GM18520 (cell line): Measurements from ENCODE around the gene NR3C1.

ENCODE experiments used
- ATAC-seq: cut with Tn5 transposase; IDR thresholded peaks from one replicate; pipeline ENCODE4 v1.9.1; 2021; ENCODE audit not compliant: unreplicated experiment

The NR3C1 gene

DNA sequence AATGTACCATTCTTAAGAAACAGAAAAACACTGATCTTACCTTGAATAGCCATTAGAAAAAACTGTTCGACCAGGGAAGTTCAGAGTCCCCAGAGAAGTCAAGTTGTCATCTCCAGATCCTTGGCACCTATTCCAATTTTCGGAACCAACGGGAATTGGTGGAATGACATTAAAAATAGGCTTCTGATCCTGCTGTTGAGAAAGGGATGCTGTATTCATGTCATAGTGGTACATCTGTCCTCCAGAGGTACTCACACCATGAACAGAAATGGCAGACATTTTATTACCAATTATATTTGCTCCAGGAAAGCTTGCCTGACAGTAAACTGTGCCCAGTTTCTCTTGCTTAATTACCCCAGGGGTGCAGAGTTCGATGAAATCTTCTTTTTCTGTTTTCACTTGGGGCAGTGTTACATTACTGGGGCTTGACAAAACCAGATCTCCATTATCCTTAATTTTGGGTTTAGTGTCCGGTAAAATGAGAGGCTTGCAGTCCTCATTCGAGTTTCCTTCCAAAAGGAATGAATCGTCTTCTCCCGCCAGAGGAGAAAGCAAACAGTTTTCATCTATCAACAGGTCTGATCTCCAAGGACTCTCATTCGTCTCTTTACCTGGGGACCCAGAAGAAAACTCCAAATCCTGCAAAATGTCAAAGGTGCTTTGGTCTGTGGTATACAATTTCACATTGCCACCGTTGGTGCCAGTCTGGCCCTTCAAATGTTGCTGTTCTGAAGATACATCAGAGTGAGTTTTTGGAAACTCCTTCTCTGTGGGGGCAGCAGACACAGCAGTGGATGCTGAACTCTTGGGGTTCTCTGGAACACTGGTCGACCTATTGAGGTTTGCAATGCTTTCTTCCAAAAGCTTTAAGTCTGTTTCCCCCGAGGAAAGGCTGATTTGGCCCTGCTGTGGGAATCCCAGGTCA, 3.6 kb downstream of the NR3C1 start:
- no peak for ATAC-seq

DNA sequence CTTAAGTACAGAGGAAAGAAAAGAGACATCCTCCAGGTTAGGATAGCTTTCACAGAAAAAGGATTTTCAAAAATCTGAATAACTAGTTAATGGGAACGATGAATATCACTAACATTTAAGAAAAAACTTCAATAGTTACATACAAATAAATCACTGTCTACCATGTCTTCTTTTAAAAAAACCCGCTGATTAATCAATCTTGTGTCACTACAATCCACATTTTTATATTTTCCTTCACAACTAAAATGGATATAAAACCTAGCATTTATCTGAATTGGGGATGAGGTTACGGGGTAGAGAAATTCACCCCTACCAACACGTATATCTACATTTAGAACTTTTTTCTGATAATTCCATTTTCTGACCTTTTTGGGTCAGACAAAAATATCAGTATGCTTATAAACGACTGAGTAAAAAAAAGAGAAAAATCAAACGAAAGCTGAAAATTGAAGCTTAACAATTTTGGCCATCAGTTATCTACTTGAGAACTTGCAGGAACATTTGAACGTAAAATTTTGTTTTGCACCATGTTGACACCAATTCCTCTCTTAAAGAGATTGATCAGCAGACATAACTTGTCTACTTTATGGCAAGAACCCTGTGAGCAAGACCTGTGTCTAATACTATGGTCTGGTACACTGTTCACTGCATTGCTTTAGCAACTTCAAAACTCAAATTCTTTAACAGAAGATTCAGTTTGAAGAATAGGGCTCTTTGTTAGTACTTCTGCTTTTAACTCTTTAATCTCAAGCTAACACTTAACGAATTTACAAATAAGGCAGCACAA, 4.8 kb downstream of the NR3C1 start:
- no peak for ATAC-seq

DNA sequence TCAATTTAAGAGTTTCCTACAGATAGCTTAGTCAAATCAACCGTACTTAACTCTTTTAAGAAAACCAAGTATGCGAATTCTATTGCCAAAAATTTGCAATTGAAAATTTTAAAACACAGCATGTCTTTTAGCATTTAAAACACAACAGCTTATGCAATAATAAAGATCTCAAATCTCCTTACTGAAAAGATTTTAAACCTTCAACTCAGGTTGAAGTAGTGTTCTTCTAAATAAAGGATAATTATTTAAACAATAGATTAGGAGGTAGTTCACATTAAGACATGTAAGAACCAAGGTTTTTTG, 5.5 kb downstream of the NR3C1 start:
- no peak for ATAC-seq

DNA sequence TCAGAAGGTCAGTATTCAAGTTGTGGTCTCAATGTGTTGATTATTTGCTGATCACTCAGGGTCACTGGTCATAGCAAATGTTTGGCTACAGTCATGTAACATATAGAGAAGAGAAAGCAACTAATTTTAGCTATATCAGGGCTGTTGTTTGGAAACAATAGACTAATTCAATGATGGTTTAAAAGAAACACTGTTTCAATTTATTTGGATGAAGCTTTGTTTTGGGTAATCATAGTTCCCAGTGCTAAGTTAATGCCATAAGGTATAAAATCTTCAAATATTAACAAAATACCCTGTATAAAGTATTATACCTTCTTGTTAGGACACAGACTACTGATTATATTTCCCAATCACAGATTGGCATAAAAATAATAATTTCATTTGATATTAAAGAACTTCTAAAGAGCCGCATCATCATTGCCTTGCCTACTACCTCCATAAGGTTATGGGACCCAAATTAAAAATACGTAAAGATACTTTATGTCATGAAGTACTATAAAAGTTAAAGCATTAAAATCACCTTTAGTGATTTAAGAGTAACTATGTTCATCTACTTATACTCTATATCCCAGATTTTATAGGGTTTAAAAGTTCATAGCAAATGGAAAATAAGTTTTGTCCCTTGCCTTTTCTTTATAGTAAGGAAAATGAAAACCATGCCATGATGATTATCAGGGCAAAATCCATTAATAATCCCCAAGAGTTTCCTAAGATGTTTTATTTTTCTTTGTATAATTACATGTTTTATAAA, 6.0 kb downstream of the NR3C1 start:
- no peak for ATAC-seq

DNA sequence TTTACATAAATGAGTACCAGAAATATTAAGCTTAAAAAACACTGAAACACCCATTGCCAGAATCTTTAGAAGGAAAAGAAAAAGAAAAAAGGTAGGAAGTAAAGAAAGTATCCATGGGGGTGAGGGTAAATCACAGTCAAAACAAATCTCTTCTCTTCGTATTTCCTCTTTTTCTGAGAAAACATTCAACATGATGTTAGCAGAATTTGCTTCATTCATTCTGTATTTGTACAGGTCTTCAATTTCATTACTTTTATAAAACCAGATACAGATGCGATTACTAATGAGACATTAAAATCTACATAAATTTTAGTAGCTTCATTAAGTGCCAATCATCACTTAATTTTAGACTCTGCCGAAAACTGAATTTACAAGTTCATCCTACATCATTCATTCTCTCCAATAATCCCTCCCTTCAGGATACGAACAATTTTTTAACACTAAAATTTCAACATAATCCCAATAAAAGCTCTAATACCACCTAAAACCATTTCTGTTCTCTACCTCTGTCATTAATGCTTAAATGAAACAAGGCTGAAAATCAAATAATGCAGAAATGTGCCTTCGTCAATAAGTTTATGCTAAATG, 7.0 kb downstream of the NR3C1 start:
- ATAC-seq = peak; percentile 2

DNA sequence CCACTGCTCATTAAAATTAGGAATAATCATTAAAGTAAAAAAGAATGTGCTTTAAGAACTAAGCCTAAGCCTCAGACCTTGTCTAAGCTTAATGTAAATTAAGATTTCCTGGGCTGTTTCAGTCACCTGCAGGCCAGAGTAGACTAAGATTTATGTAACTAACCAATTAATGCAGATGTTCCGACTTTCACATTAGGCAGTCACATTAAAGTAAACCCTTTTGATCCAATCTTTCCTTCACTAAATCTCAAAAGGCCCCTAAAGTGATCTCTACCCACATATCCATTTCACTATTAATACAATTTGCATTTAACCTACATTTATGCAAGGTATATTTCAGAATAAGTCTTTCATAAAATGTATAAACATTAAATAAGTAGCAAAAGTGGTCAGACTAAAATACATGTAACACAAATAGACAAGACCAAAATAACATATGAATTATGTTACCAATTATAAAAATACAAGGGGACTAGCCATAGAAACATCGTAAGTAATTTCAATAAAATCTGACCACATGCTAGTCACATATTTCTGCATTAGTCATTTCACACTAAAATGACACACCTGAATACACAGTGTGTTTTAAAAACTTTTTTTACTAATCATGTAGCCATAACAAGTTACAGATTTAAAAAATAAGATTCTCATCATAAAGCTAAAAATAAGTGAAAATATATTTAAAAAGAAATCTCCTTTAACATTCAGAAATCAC, 7.7 kb downstream of the NR3C1 start:
- peak; percentile 46 for ATAC-seq

DNA sequence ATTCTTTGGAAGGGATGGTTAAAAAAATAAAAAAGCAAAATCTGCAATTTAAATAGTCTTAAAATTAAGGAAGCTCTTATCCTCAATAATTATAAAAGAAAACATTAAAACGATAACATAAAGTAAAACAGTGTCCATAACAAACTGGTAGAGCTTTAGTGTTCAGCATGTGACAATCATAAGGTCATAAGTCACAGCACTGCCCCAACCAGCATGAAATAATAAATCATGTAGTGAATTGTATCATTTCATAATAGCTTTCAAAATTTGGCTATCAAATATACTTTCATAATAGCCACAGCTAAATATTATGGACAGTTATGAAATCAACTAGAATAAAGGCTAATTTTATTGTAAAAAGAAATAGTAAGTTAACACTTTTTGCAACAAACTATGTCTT, 10.0 kb downstream of the NR3C1 start:
- ATAC-seq = no peak

DNA sequence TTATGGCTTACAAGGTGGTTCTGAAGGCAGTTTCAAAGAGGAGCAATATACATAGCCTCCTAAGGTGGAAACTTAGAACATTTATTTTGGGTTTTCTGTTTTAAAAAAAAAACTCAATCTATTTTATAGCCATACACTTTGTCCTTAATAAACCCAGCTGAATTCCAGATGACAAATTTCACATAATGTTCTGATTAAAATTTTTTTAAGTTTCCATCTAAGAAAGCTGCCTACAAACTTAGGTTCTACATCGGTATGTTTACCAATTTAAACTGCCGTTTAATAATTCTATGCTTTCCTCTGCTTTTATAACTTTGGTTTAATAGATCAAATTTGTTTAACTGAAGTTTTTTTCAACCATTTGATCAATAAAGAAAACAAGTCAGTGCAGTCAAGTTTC, 12.5 kb downstream of the NR3C1 start:
- no peak for ATAC-seq

DNA sequence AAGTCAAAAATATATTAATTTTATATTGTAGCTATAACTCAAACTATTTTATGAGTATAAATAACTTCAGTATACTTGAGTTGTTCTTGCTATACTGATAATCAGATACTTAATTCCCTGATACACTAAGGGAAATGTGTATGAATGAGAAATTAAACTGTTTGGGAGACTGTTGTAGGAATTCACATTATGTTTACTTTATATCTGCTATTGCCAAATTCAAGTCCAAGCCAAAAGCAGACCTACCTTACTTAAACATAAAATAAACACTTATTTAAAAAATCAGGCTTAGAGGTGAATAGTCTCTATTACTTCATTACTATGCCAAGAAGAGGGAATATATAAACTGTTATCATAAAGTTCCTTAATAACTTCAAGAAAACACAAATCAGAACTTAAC, 13.2 kb downstream of the NR3C1 start:
- no peak for ATAC-seq

DNA sequence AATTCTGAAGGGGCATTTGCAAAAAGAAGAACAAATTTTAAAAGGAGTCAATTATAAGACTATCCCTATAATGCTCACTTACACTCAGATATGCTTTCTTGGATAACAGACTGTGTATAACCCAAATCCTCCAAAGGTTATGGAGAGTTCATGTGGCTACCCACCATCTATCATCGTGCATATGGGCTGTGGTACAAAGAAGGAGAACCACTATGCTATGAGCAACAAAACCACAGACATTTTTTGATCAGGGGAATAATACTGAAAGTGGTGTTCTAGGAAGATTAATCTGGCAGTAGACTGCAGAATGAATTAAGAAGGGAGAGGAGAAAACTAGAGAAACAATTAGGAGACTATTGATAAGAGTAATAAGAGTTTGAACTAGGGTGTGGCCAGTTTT, 16.8 kb downstream of the NR3C1 start:
- no peak for ATAC-seq

DNA sequence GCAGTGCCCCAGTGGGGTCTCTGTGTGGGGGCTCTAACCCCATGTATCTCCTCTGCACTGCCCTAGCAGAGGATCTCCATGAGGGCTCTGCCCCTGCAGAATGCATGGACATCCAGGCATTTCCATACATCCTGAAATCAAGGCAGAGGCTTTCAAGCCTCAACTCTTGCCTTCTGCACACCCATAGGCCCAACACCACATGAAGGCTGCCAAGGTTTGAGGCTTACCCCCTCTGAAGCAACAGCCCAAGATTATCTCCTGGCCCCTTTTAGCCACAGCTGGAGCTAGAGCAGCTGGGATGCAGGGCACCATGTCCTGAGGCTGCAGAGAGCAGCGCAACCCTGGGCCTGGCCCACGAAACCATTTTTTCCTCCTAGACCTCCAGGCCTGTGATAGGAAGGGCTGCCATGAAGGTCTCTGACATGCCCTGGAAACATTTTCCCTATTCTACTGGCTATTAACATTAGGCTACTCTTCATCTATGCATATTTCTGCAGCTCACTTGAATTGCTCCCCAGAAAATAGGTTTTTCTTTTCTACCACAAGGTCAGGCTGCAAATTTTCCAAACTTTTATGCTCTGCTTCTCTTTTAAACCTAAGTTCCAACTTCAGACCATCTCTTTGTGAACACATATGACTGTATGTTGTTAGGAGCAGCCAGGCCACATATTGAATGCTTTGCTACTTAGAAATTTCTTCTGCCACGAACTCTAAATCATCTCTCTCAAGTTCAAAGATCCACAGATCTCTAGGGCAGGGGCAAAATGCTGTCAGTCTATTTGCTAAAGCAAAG, 18.4 kb downstream of the NR3C1 start:
- no peak for ATAC-seq

DNA sequence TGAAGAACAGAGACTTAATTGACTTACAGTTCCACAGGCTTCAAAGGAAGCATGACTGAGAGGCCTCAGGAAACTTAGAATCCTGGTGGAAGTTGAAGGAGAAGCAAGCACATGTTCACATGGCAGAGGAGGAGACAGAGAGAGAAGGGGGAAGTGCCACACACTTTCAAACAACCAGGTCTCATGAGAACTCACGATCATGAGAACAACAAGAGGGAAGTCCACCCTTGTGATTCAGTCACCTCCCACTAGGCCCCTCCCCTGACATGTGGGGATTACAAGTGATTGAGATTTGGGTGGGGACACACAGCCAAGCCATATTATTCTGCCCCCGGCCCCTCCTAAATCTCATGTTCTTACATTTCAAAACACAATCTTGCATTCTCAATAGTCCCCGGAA, 19.5 kb downstream of the NR3C1 start:
- no peak for ATAC-seq

DNA sequence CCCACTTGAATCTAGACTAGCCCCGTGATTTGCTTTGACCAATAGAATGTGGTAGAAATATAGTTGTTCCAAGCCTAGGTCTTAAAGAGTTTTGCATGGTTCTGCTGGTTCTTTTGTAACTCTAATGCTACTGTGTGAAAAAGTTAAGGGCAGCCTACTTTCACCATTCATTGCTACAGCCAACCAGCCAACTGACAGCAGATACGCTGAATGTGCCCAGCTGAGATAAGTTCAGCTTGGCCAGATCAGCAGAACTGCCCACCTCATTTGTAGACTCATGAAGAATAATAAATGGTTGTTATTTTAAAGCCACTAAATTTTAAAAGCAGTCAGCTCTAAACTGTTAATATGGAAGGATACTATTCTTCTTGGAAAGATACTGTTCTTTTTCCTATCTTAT, 23.9 kb downstream of the NR3C1 start:
- no peak for ATAC-seq

DNA sequence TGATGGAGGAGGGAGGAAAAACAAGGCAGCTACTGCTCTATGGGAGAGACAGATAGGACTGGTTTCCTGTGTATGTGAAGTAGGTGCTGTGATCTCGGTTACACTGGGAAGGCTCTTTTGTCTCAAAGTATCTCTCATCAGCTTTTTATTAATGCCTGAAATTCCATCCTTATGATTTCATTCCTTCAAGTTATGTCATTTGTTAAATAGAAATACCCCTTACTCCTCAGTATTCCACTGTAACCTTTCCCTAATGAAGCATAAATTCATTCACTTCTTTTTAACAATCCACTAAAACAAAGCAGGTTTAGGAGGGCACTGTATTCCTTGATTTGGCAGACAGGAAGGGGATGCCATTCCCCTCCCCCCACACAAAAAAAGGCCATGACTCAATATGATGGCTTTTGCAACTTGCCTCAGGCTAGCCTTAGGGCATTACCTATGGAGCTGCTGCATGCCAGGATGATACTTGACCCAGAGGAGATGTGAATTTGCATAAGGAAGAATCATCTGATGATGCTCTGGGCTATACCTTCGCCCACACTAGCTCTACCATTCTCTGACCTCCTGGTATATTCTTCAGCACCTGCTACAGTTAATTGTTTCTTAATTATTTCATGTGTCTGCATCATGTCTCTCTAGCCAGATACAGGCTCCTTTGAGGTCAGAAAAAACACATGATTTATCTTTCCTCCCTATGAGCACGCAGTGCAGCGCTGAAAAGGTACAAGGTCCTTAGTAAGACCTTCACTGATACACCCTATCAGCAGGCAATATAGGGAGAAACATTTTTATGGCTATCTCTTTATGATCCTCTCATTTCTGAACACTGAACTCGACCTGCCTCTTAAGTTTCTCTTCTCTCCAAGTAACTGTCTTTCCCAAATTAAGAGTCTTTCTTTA, 26.3 kb downstream of the NR3C1 start:
- no peak for ATAC-seq

DNA sequence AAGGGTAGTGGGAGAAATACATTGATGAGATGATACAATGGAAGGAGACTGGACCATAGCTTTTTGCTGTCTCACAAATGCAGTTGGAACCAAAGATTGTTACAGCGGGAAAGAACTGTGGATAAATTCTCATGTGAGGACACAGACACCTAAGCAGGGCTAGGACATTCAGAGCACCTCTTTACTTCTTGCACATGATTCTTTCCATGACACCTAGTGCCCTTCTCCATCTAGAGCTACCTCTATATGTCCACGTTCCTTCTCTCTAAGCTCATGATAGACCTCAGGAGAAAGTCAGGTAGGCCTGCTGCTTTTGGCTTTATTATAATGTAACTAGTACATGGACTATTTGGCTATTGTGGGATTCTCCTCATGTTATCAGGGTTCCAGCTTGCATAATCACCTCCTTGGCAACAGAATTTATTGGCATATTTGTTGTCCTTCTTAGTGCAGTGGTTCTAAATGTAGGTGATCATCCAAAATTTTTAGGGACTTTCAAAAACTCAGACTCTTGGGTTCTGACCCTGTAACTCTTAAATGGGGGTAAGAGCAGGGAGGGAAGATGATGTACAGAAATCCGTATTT, 27.2 kb downstream of the NR3C1 start:
- ATAC-seq = no peak

DNA sequence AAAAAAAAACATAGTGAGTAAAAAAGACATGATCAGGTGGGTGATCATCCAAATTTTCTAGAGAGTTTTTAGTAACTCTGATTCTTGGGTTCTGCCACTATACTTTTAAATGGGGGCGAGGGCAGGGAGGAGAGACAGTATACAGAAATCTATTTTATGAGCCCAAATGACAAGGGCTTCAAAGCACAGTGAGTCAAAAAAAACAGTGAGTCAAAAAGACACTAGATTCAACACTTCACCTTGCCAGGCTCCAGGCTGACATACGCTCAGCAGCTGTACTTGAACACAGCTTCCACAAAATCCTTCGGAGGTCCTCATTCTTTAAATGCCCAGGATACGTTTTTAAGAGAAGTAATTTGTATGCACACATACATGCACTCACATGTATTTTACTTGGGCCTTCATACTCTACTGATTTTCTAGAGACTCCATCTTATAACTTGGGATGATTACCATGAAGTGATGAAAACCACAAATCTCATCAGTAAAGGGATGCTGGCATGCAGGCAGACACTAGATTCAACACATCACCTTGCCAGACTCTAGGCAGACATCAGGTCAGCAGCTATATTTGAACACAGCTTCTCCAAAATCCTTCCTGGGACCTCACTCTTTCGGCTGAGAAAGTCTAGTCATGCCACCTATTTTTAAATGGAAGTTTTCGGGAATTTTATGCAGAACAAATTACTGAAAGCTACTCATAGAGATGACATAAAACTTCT, 28.8 kb downstream of the NR3C1 start:
- no peak for ATAC-seq

DNA sequence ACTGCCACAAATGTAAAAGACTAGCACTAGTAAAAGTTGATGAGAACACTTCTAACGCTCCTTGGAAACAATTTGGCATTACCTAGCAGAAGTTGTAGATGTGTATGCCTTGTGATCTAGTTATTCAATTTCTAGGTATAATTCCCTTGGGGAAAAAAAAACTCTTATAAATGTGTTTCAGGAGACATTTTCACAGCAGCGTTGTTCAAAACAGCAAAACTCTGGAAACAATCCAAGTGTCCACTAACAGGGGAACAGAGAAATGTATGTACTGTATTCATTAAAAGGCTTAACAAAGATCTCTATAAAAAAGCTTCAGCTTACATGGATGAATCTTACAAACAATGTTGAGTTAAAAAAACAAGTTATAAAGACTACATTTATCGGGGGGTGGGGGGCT, 30.4 kb downstream of the NR3C1 start:
- ATAC-seq = no peak
